ENCODE measurements around the gene ZFYVE1. TPM values are rescaled to one million over a fixed set of nuclear protein-coding genes. Genes with fewer than 3 reads are reported as not detected.

The ZFYVE1 gene
- total and polyA plus RNA-seq, 7 experiments from 2014 or later, result 6.1 to 24.8 (median 16.4) TPM

DNA sequence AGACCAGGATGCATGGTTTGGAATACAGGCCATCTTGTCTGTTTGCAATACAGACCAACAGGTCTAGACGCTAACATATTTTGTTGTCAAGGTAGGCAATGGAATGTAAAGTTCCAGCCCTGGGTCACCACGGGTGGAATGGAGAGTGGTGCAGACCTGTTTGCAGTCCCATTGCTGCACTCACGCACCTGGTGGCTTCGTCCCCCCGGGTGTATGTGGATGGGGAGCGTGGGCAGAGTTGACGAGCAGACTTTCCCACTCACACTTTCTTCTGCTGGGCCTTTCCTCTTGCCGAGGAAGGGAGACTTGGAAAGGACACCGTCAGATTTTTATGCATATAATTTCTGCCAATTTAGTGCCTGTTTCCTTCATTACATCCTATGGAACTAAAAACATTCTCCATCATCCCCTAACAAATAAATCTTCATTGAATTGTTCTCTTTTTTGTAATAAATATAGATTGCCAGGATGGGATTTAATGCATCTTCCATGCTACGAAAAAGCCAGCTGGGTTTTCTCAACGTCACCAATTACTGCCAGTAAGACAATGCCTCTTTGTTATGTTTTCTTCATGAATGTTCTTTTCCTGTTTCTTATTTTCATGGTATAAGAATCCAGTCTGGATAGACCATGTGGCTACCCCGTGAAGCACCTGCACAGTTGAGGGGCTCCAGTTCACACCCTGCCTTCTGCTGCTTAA lies 85.5 kb downstream of the ZFYVE1 start:
- no peak overlapping the region for H3K4me3 ChIP-seq (ENCODE audit: low read length)
- peaks cover 3 to 5% of the 10 kb centered on the region in 2 donors for H3K4me1 ChIP-seq (ENCODE audit: control insufficient read depth in 2 of 2, insufficient read depth in 2 of 2, low read length in 2 of 2)
- peaks cover 0 to 61% (median 34%) of the 10 kb centered on the region in 5 donors for H3K36me3 Mint-ChIP-seq
- no peak overlapping the region for H3K27ac ChIP-seq (ENCODE audit: low read depth, low read length)
- H3K27me3 Mint-ChIP-seq, result no peaks in the 10 kb centered on the region
- no peaks in the 10 kb centered on the region for H3K27me3 ChIP-seq (ENCODE audit: control insufficient read depth in 2 of 2, insufficient read depth in 2 of 2, low read length in 2 of 2)
- peaks cover 0 to 56% (median 6%) of the 10 kb centered on the region in 3 experiments for H3K36me3 ChIP-seq (ENCODE audit: control insufficient read depth in 2 of 3, insufficient read depth in 3 of 3, low read length in 3 of 3)
- DNase-seq, result no peak
- POLR2A ChIA-PET, result interaction anchor here (0.5 kb wide), 1 partner anchor 9 kb away, joined by 3 read pairs; no protein-coding TSS in a partner anchor
- no peak overlapping the region for H3K27ac Mint-ChIP-seq
- no peaks in the 10 kb centered on the region for H3K9me3 ChIP-seq (ENCODE audit: control insufficient read depth in 2 of 3, low read length in 3 of 3)
- CTCF ChIA-PET, result interaction anchor here (1.5 kb wide), 1 partner anchor 37 kb away, joined by 3 read pairs; no protein-coding TSS in a partner anchor
- no peak for ATAC-seq
- intact Hi-C loops (cut with micrococcal nuclease), result no loop called here
- peaks cover 14 to 20% (median 15%) of the 10 kb centered on the region in 7 donors for H3K4me1 Mint-ChIP-seq
- peaks cover 0 to 2% (median 0%) of the 10 kb centered on the region in 11 donors for H3K9me3 Mint-ChIP-seq
- no peak overlapping the region for H3K4me3 Mint-ChIP-seq

DNA sequence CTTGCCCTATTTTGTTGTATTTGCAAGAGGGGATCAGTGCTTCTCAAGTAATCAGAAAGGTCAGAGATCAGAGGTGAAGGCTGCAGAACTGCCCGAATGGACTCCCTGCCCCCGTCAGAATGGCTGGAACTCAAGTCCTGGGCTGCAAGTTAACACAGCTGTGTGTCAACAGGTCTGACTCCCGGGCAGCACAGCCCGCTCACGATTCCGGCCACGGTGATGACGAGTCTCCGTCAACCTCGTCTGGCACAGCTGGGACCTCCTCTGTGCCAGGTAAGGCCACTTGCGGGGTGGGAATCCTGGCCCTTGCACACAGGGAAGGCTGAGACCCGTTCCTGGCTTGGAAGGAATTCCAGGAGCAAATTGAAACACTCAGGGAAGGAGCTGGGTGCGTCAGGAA lies 87.3 kb downstream of the ZFYVE1 start:
- ChIA-PET CTCF (interaction anchor here (0.8 to 1.9 kb wide), 2 partner anchors 9 to 1521 kb away, joined by 3 to 7 read pairs; no protein-coding TSS in a partner anchor), POLR2A (no interaction called here)
- Mint-ChIP-seq H3K4me3 (no peak overlapping the region), H3K4me1 (peaks cover 14 to 28% (median 20%) of the 10 kb centered on the region in 7 donors), H3K36me3 (peaks cover 0 to 51% (median 34%) of the 10 kb centered on the region in 5 donors), H3K27me3 (no peaks in the 10 kb centered on the region), H3K27ac (no peak overlapping the region), H3K9me3 (no peaks in the 10 kb centered on the region)
- Histone ChIP-seq H3K27ac (ENCODE audit: low read depth, low read length) (no peak overlapping the region), H3K9me3 (ENCODE audit: control insufficient read depth in 2 of 3, low read length in 3 of 3) (no peaks in the 10 kb centered on the region), H3K4me3 (ENCODE audit: low read length) (no peak overlapping the region), H3K4me1 (ENCODE audit: control insufficient read depth in 2 of 2, insufficient read depth in 2 of 2, low read length in 2 of 2) (peaks cover 3 to 5% of the 10 kb centered on the region in 2 donors), H3K27me3 (ENCODE audit: control insufficient read depth in 2 of 2, insufficient read depth in 2 of 2, low read length in 2 of 2) (no peaks in the 10 kb centered on the region), H3K36me3 (ENCODE audit: control insufficient read depth in 2 of 3, insufficient read depth in 3 of 3, low read length in 3 of 3) (peaks cover 0 to 55% (median 6%) of the 10 kb centered on the region in 3 experiments)
- ATAC-seq (no peak), DNase-seq (no peak)
- intact Hi-C loops (cut with micrococcal nuclease), result no loop called here

DNA sequence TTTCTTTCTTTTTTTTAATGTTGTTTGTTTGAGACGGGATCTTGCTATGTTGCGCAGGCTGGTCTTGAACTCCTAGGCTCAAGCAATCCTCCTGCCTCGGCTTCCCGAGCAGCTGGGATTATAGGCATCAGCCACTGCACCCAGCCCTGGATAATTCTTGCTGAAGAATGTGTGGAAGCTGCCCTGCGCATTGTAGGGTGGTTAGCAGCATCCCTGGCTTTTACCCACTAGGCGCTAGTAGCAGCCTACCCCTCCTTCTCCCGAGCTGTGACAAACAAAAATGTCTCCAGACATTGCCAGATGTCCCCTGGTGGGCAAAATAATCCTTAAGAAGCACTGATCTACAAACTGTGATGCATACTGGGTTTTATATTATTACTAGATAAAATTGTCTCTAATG lies 94.0 kb downstream of the ZFYVE1 start:
- Histone ChIP-seq H3K27ac (ENCODE audit: low read depth, low read length) (no peak overlapping the region), H3K36me3 (ENCODE audit: control insufficient read depth in 2 of 3, insufficient read depth in 3 of 3, low read length in 3 of 3) (peaks cover 0 to under 1% (median 0%) of the 10 kb centered on the region in 3 experiments), H3K9me3 (ENCODE audit: control insufficient read depth in 2 of 3, low read length in 3 of 3) (no peaks in the 10 kb centered on the region), H3K27me3 (ENCODE audit: control insufficient read depth in 2 of 2, insufficient read depth in 2 of 2, low read length in 2 of 2) (no peaks in the 10 kb centered on the region), H3K4me1 (ENCODE audit: control insufficient read depth in 2 of 2, insufficient read depth in 2 of 2, low read length in 2 of 2) (peaks cover 2 to 5% of the 10 kb centered on the region in 2 donors), H3K4me3 (ENCODE audit: low read length) (no peak overlapping the region)
- ChIA-PET POLR2A (interaction anchor here (0.7 kb wide), 2 partner anchors 9 to 94 kb away, joined by 3 to 5 read pairs; partner anchors contain the start of gene ZFYVE1), CTCF (interaction anchor here (0.9 kb wide), 1 partner anchor 415 kb away, joined by 3 read pairs; no protein-coding TSS in a partner anchor)
- peaks cover 0 to 16% (median 9%) of the 10 kb centered on the region in 5 donors for H3K36me3 Mint-ChIP-seq
- DNase-seq (no peak), ATAC-seq (no peak)
- H3K9me3 Mint-ChIP-seq, result no peaks in the 10 kb centered on the region
- no peaks in the 10 kb centered on the region for H3K27me3 Mint-ChIP-seq
- H3K27ac Mint-ChIP-seq, result peak overlapping the region in 1 of 9 donors; percentile 37
- peaks cover 16 to 52% (median 35%) of the 10 kb centered on the region in 7 donors for H3K4me1 Mint-ChIP-seq
- no peak overlapping the region for H3K4me3 Mint-ChIP-seq
- intact Hi-C loops (cut with micrococcal nuclease), result no loop called here

DNA sequence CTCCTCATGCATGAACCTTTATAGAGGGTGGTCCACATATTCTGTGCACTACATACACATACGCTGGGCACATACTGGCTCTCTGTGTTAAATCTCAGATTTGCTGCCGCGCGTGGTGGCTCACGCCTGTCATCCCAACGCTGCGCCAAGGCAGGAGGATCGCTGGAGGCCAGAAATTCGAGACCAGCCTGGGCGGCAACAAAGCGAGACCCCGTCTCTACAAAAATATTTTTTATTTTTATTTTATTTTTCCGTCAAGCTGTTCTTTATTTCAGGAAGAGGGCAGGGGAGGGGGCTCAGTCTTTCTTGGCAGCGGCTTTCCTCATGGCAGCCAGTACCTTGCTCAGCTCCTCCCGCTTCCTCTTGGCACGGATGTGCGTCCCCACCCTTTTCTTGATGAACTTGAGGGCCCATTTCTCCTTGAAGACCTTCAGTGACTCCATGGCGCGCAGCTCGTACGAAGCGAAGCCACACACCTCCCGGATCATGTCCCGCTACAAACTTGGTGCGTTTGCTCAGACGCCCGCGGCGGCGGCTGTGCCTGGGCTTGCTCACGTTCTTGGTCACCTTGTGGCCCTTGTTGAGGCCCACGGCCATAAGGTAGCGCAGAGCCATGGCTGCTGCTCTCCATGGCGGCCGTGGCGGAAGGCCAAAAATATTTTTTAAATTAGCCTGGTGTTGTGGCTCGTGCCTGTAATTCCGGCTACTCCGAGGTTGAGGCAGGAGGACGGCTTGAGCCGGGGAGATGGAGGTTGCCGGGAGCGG lies 97.4 kb downstream of the ZFYVE1 start:
- no peaks in the 10 kb centered on the region for H3K9me3 Mint-ChIP-seq
- H3K4me3 Mint-ChIP-seq, result no peak overlapping the region
- no peak overlapping the region for H3K27ac Mint-ChIP-seq
- CTCF ChIA-PET, result no interaction called here
- peaks cover 10 to 38% (median 21%) of the 10 kb centered on the region in 7 donors for H3K4me1 Mint-ChIP-seq
- H3K27me3 Mint-ChIP-seq, result peaks cover 0 to 9% (median 0%) of the 10 kb centered on the region in 5 donors
- Histone ChIP-seq H3K36me3 (ENCODE audit: control insufficient read depth in 2 of 3, insufficient read depth in 3 of 3, low read length in 3 of 3) (no peaks in the 10 kb centered on the region), H3K9me3 (ENCODE audit: control insufficient read depth in 2 of 3, low read length in 3 of 3) (no peaks in the 10 kb centered on the region), H3K4me1 (ENCODE audit: control insufficient read depth in 2 of 2, insufficient read depth in 2 of 2, low read length in 2 of 2) (peaks cover 0 to 3% of the 10 kb centered on the region in 2 donors), H3K27ac (ENCODE audit: low read depth, low read length) (no peak overlapping the region), H3K27me3 (ENCODE audit: control insufficient read depth in 2 of 2, insufficient read depth in 2 of 2, low read length in 2 of 2) (no peaks in the 10 kb centered on the region), H3K4me3 (ENCODE audit: low read length) (no peak overlapping the region)
- intact Hi-C loops (cut with micrococcal nuclease), result loop anchor here (5.0 kb wide), 1 partner anchor 1563 kb away; the partner anchor contains the start of genes ISCA2 (in 2 of the 2) and NPC2 (in 2 of the 2)
- DNase-seq, result no peak
- POLR2A ChIA-PET, result no interaction called here
- H3K36me3 Mint-ChIP-seq, result peaks cover 0 to 5% (median 0%) of the 10 kb centered on the region in 5 donors
- ATAC-seq, result no peak

DNA sequence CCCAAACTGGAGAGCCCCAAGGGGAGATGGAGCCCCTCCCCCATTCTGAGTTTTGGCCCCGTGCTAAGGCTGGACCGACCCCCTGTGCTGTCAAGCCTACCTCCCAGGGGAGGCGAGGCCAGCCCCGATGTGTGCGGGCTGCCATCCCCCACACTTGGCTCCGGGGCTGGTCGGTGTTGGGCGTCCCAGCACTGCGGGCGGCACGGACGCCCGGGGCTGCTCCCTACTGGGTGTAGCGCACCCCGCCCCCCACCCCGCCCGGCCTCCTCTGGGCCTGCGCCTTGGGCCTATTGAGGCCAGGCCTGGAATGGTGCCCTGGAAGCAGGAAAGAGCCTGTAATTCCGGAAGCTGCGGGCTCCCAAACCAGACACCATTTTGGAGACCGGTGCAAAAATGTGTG lies 98.0 kb downstream of the ZFYVE1 start:
- Mint-ChIP-seq H3K27me3 (peaks cover 0 to 14% (median 0%) of the 10 kb centered on the region in 5 donors), H3K36me3 (peaks cover 0 to 5% (median 0%) of the 10 kb centered on the region in 5 donors), H3K4me1 (peaks cover 8 to 36% (median 19%) of the 10 kb centered on the region in 7 donors), H3K4me3 (no peak overlapping the region), H3K27ac (no peak overlapping the region), H3K9me3 (no peaks in the 10 kb centered on the region)
- intact Hi-C loops (cut with micrococcal nuclease), result loop anchor here (5.0 kb wide), 1 partner anchor 1563 kb away; the partner anchor contains the start of genes ISCA2 (in 2 of the 2) and NPC2 (in 2 of the 2)
- Histone ChIP-seq H3K9me3 (ENCODE audit: control insufficient read depth in 2 of 3, low read length in 3 of 3) (no peaks in the 10 kb centered on the region), H3K4me1 (ENCODE audit: control insufficient read depth in 2 of 2, insufficient read depth in 2 of 2, low read length in 2 of 2) (peaks cover 0 to 3% of the 10 kb centered on the region in 2 donors), H3K4me3 (ENCODE audit: low read length) (no peak overlapping the region), H3K27me3 (ENCODE audit: control insufficient read depth in 2 of 2, insufficient read depth in 2 of 2, low read length in 2 of 2) (no peaks in the 10 kb centered on the region), H3K27ac (ENCODE audit: low read depth, low read length) (no peak overlapping the region), H3K36me3 (ENCODE audit: control insufficient read depth in 2 of 3, insufficient read depth in 3 of 3, low read length in 3 of 3) (no peaks in the 10 kb centered on the region)
- POLR2A ChIA-PET, result no interaction called here
- DNase-seq (no peak), ATAC-seq (no peak)
- CTCF ChIA-PET, result no interaction called here

DNA sequence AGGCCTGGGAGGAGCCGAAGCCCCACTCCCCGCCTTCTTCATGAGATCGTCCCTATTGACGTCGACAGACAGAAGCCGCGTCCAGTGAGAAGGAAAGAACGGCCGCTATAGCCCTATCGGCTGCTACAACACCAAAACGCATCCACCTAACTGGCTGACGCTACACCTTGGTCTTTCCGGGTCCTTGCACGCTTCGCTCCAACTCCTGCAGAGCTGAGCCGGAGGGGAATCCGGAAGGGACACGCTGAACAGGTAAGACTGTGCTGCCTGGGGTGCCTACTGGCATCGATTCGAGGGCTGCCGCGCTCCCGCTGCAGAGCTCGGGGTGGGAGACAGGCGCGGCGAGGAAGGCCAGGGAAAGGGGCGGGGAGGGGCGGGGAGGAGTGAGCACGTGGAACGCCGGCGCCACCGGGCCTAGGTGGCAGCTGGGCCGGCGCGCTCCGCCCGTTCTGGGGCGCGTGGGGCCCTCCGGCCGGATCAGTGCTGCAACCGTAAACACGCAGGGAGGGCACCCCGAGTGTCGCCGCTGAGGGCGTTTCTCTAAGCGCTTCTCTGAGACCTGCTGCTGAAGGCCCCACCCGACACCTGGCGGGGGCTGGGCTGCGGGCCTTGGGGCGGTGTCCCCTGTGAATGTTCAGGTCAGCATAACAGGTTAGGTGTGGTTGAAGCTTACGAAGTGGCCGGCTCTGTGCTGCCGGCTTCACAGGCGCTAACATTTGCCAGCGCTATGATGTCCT lies 100.4 kb downstream of the ZFYVE1 start, which contains the start of gene DCAF4:
TSS of gene DCAF4 (plus strand) at position 173 of the 737 bp plus-strand sequence. CDS start 11,515 bp downstream, outside the sequence.
- DNase-seq (peak; percentile 67 to 96 (median 92)), ATAC-seq (peak; percentile 96)
- Mint-ChIP-seq H3K27me3 (peaks cover 0 to 21% (median 0%) of the 10 kb centered on the region in 5 donors), H3K27ac (peak within 1 kb of the TSS; percentile 58 to 96 (median 95)), H3K36me3 (no peaks in the 10 kb centered on the region), H3K4me3 (peak within 1 kb of the TSS; percentile 93 to 99 (median 96)), H3K4me1 (peaks cover 2 to 27% (median 11%) of the 10 kb centered on the region in 7 donors), H3K9me3 (no peaks in the 10 kb centered on the region)
- peak within 1 kb of the TSS; percentile 74 for H3K27ac ChIP-seq (ENCODE audit: low read depth, low read length)
- peak within 1 kb of the TSS; percentile 64 for H3K4me3 ChIP-seq (ENCODE audit: low read length)
- no peaks in the 10 kb centered on the region for H3K36me3 ChIP-seq (ENCODE audit: control insufficient read depth in 2 of 3, insufficient read depth in 3 of 3, low read length in 3 of 3)
- no peaks in the 10 kb centered on the region for H3K27me3 ChIP-seq (ENCODE audit: control insufficient read depth in 2 of 2, insufficient read depth in 2 of 2, low read length in 2 of 2)
- H3K4me1 ChIP-seq (ENCODE audit: control insufficient read depth in 2 of 2, insufficient read depth in 2 of 2, low read length in 2 of 2), result peaks cover 0 to 3% of the 10 kb centered on the region in 2 donors
- ChIA-PET POLR2A (interaction anchor here (1.1 kb wide), 1 partner anchor 31 kb away, joined by 3 read pairs; no protein-coding TSS in a partner anchor), CTCF (no interaction called here)
- intact Hi-C loops (cut with micrococcal nuclease), result loop anchor here (1.0 to 5.0 kb wide), 11 partner anchors 22 to 1566 kb away; partner anchors contain the start of genes ALDH6A1 (in 2 of the 2), DPF3 (in 2 of the 2), ISCA2 (in 2 of the 2) and LIN52 (in 2 of the 2)
- no peaks in the 10 kb centered on the region for H3K9me3 ChIP-seq (ENCODE audit: control insufficient read depth in 2 of 3, low read length in 3 of 3)
